ENCODE measurements around the gene CEP112. TPM values are rescaled to one million over a fixed set of nuclear protein-coding genes. Genes with fewer than 3 reads are reported as not detected.

The CEP112 gene
- total and polyA plus RNA-seq, 10 of the 15 experiments (the other 5 are each of a cell fraction or from before 2014, with no cell fraction given), result 0.11 to 3.8 (median 0.32) TPM; not detected in 1

DNA sequence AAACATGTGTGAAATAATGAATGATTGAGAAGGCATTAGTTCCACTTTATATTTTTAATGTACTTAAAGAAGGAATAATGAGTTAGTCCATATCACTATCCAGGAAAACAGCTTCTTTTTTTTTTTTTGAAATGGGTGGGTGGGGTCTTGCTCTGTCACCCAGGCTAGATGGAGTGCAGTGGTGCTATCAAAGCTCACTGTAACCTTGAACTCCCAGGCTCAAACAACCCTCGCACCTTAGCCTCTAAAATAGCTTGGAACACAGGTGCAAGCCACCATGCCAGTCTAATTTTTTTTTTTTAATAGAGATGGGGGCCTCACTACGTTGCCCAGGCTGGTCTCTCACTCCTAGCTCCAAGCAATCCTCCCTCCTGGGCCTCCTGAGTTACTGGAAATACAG is 275.5 kb downstream of the CEP112 start:
- WGBS (ENCODE audit: insufficient coverage, insufficient replicate concordance, low lambda C conversion rate, missing lambda C conversion rate), result 8% methylated on average over 2 of the region's 2 CpGs
- Histone ChIP-seq H2AFZ (ENCODE audit: control insufficient read depth, low read depth, low read length) (no peak overlapping the region), H3K4me2 (ENCODE audit: control insufficient read depth, insufficient read depth) (no peak overlapping the region), H3K27ac (ENCODE audit: control insufficient read depth, insufficient read depth) (no peak overlapping the region), H3K4me1 (ENCODE audit: control insufficient read depth, insufficient read depth, low read length) (peaks cover 7% of the 10 kb centered on the region), H3K27me3 (replicated peaks in 1 of 2; ENCODE audit: control insufficient read depth in 2 of 2, insufficient read depth in 2 of 2, low read length in 1 of 2) (no peaks in the 10 kb centered on the region), H3K9me3 (replicated peaks; ENCODE audit: control insufficient read depth, insufficient read depth, low read length) (peaks cover 5% of the 10 kb centered on the region; the same call in 2 of the 3 replicates), H4K20me1 (ENCODE audit: control insufficient read depth, insufficient read depth) (no peaks in the 10 kb centered on the region), H3K9ac (ENCODE audit: control insufficient read depth, insufficient read depth, low read length) (no peak overlapping the region), H3K36me3 (ENCODE audit: control insufficient read depth in 2 of 2, insufficient read depth in 2 of 2, low read length in 1 of 2) (no peaks in the 10 kb centered on the region), H3K4me3 (no peak overlapping the region), H3K79me2 (ENCODE audit: control insufficient read depth, insufficient read depth, low read length) (no peaks in the 10 kb centered on the region)
- RAD21 ChIA-PET (ENCODE audit: unreplicated experiment), result no interaction called here
- no peak for FAIRE-seq
- no TSS peak for BruUV-seq (replicated peaks)
- intact Hi-C loops (cut with micrococcal nuclease; ENCODE audit: unreplicated experiment), result loop anchor here (5.0 kb wide), 1 partner anchor 349 kb away; no protein-coding TSS in a partner anchor
- in situ Hi-C loops (cut with MboI), result no loop called here
- no peak for ATAC-seq
- CTCF ChIA-PET, result interaction anchor here (0.6 kb wide), 1 partner anchor 1140 kb away, joined by 3 read pairs; no protein-coding TSS in a partner anchor
- DNase-seq (ENCODE audit: low read depth, low spot score), result no peak
- SMC1A ChIA-PET (ENCODE audit: uncharacterized antibody, unreplicated experiment), result interaction anchor here (0.6 to 1.2 kb wide), 4 partner anchors 10 to 203 kb away, joined by 3 read pairs; no protein-coding TSS in a partner anchor
- TF ChIP-seq ZNF24 (IDR thresholded peaks at IDR 0.05) (no peak), YY1 (IDR thresholded peaks at IDR 0.05; ENCODE audit: low read depth, low read length) (no peak), MYB (IDR thresholded peaks at IDR 0.05; ENCODE audit: borderline replicate concordance, low read depth, low read length) (no peak)
- POLR2A ChIA-PET, result no interaction called here

DNA sequence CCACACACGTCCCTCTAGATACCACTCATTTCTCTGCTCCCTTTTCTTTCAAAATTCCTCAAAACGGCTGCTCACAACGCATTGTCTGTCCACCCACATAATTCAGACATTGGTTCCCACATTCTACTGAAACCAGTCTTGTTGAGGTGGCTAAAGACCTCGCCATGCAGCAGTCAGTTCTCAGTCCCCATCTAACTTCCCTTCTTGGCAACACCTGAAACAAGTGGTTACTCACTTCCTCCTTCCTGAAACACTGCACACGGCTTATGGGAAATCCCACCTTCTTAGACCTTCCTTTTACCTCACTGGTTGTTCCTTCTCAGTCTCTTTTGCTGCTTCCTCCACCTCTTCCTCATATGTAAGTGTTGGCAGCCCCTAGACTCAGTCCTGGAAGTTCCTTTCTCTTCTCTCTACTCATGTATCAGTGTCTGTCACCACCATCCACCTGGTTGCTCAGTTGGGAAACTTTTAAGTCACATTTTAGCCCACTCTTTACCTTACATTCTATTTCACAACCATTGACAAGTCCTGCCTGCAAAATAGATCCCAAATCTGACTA is 277.1 kb downstream of the CEP112 start:
- POLR2A ChIA-PET, result interaction anchor here (0.7 kb wide), 1 partner anchor 46 kb away, joined by 5 read pairs; no protein-coding TSS in a partner anchor
- no peaks in the 10 kb centered on the region for H3K27me3 ChIP-seq (replicated peaks in 1 of 2; ENCODE audit: control insufficient read depth in 2 of 2, insufficient read depth in 2 of 2, low read length in 1 of 2)
- RAD21 ChIA-PET (ENCODE audit: unreplicated experiment), result interaction anchor here (1.6 kb wide), 1 partner anchor 116 kb away, joined by 6 read pairs; no protein-coding TSS in a partner anchor
- no TSS peak for BruUV-seq (replicated peaks)
- no peaks in the 10 kb centered on the region for H3K36me3 ChIP-seq (ENCODE audit: control insufficient read depth in 2 of 2, insufficient read depth in 2 of 2, low read length in 1 of 2)
- in situ Hi-C loops (cut with MboI) (no loop called here), intact Hi-C loops (cut with micrococcal nuclease; ENCODE audit: unreplicated experiment) (loop anchor here (5.0 kb wide), 1 partner anchor 348 kb away; no protein-coding TSS in a partner anchor)
- H3K9ac ChIP-seq (ENCODE audit: control insufficient read depth, insufficient read depth, low read length), result no peak overlapping the region
- peaks cover 7% of the 10 kb centered on the region for H3K4me1 ChIP-seq (ENCODE audit: control insufficient read depth, insufficient read depth, low read length)
- CTCF ChIA-PET, result interaction anchor here (1.3 to 1.5 kb wide), 2 partner anchors 124 to 346 kb away, joined by 3 read pairs; no protein-coding TSS in a partner anchor
- peak; percentile 99 for ATAC-seq
- no peaks in the 10 kb centered on the region for H4K20me1 ChIP-seq (ENCODE audit: control insufficient read depth, insufficient read depth)
- H2AFZ ChIP-seq (ENCODE audit: control insufficient read depth, low read depth, low read length), result peak overlapping the region; percentile 3; the same call in 1 of the 2 replicates
- peak overlapping the region; percentile 33; the same call in 1 of the 2 replicates for H3K27ac ChIP-seq (ENCODE audit: control insufficient read depth, insufficient read depth)
- no peak overlapping the region for H3K4me3 ChIP-seq
- H3K9me3 ChIP-seq (replicated peaks; ENCODE audit: control insufficient read depth, insufficient read depth, low read length), result peaks cover 5% of the 10 kb centered on the region; the same call in 2 of the 3 replicates
- SMC1A ChIA-PET (ENCODE audit: uncharacterized antibody, unreplicated experiment), result interaction anchor here (1.1 to 1.5 kb wide), 2 partner anchors 13 to 161 kb away, joined by 4 read pairs; no protein-coding TSS in a partner anchor
- FAIRE-seq, result peak; percentile 95
- H3K4me2 ChIP-seq (ENCODE audit: control insufficient read depth, insufficient read depth), result peak overlapping the region; percentile 33
- WGBS (ENCODE audit: insufficient coverage, insufficient replicate concordance, low lambda C conversion rate, missing lambda C conversion rate), result 0% methylated on average over 5 of the region's 5 CpGs
- H3K79me2 ChIP-seq (ENCODE audit: control insufficient read depth, insufficient read depth, low read length), result no peaks in the 10 kb centered on the region
- peak; percentile 81 for DNase-seq (ENCODE audit: low read depth, low spot score)
- TF ChIP-seq, protein P1, sequence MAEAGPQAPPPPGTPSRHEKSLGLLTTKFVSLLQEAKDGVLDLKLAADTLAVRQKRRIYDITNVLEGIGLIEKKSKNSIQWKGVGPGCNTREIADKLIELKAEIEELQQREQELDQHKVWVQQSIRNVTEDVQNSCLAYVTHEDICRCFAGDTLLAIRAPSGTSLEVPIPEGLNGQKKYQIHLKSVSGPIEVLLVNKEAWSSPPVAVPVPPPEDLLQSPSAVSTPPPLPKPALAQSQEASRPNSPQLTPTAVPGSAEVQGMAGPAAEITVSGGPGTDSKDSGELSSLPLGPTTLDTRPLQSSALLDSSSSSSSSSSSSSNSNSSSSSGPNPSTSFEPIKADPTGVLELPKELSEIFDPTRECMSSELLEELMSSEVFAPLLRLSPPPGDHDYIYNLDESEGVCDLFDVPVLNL (IDR thresholded peaks at IDR 0.05; ENCODE audit: low read depth, low read length), result no peak
- TF ChIP-seq SUPT20H (IDR thresholded peaks at IDR 0.05; ENCODE audit: borderline replicate concordance, control insufficient read depth, low read depth, low read length) (no peak), MTA2 (IDR thresholded peaks at IDR 0.05; ENCODE audit: low read depth) (peak; percentile 93), RAD21 (IDR thresholded peaks at IDR 0.05; ENCODE audit: insufficient read depth, low read depth, low read length) (0 out of 2 replicates have a peak, but pooled peaks have one; percentile 15), CHD2 (IDR thresholded peaks at IDR 0.05; ENCODE audit: borderline replicate concordance, low read depth, low read length) (no peak), ESRRA (IDR thresholded peaks at IDR 0.05; ENCODE audit: low read length) (no peak), NBN (IDR thresholded peaks at IDR 0.05) (peak; percentile 93), SMARCA5 (IDR thresholded peaks at IDR 0.05) (no peak), CHD1 (IDR thresholded peaks at IDR 0.05; ENCODE audit: low read depth, low read length) (no peak)
- TF ChIP-seq, protein P2, sequence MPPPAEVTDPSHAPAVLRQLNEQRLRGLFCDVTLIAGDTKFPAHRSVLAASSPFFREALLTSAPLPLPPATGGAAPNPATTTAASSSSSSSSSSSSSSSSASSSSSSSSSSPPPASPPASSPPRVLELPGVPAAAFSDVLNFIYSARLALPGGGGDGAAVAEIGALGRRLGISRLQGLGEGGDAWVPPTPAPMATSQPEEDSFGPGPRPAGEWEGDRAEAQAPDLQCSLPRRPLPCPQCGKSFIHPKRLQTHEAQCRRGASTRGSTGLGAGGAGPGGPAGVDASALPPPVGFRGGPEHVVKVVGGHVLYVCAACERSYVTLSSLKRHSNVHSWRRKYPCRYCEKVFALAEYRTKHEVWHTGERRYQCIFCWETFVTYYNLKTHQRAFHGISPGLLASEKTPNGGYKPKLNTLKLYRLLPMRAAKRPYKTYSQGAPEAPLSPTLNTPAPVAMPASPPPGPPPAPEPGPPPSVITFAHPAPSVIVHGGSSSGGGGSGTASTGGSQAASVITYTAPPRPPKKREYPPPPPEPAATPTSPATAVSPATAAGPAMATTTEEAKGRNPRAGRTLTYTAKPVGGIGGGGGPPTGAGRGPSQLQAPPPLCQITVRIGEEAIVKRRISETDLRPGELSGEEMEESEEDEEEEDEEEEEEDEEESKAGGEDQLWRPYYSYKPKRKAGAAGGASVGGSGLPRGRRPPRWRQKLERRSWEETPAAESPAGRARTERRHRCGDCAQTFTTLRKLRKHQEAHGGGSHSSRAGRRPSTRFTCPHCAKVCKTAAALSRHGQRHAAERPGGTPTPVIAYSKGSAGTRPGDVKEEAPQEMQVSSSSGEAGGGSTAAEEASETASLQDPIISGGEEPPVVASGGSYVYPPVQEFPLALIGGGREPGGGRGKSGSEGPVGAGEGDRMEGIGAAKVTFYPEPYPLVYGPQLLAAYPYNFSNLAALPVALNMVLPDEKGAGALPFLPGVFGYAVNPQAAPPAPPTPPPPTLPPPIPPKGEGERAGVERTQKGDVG (CRISPR knock-in tag; IDR thresholded peaks at IDR 0.05), result no peak

Data from GM12878 (cell line).